BJ (cell line): Measurements from ENCODE around the gene UST. TPM values are rescaled to one million over a fixed set of nuclear protein-coding genes. Genes with fewer than 3 reads are reported as not detected.

Experiments used
- CTCF ChIA-PET: fragments of 350-600 bp; formaldehyde crosslinking; extraction: SDS; loops from one replicate; lab custom pipeline; 2021; ENCODE audit warnings: antibody characterized with exemption, inconsistent platforms; lab: Yijun Ruan, JAX
- POLR2A ChIA-PET: fragments of 300-600 bp; sonication (Branson Sonifier 250); formaldehyde crosslinking; extraction: SDS; loops from one replicate; lab custom pipeline; 2021; ENCODE audit warnings: antibody characterized with exemption; lab: Charles Lee
- DNase-seq: peaks from one replicate; pipeline ENCODE4 v3.0.0-alpha.2; 2011; ENCODE audit warnings: low read depth
- H3K27me3 ChIP-seq: 2 replicates; pipeline ENCODE4 v1.6.0; 2011; ENCODE audit warnings: low read length; ENCODE audit not compliant: control insufficient read depth, insufficient read depth
- H3K36me3 ChIP-seq: 2 replicates; pipeline ENCODE4 v1.5.1; 2011; ENCODE audit warnings: low read length; ENCODE audit not compliant: control insufficient read depth, insufficient read depth
- H3K4me3 ChIP-seq: 2 replicates; pipeline ENCODE4 v1.5.1; 2011; ENCODE audit warnings: low read depth, mild to moderate bottlenecking, control low read depth, low read length
- CTCF ChIP-seq: IDR thresholded peaks from 2 replicates; pipeline ENCODE4 v1.5.1; 2011; ENCODE audit warnings: low read depth, mild to moderate bottlenecking, control low read depth, inconsistent platforms, low read length, moderate library complexity; ENCODE audit not compliant: insufficient read depth
- polyA plus RNA-seq: library from polyadenylated mRNA; depleted of rRNA; stranded (reverse); fragments of >200 nt; gene quantifications from 2 replicates; pipeline ENCODE4 v1.2.3, GENCODE V29; 2011

UST gene
- polyA plus RNA-seq, 1 experiment, result 6.8 TPM

GRCh38 chr6:148814082-148814790 is 67.4 kb downstream of the UST start:
- Histone ChIP-seq H3K4me3 (no peak overlapping the region), H3K36me3 (no peaks in the 10 kb centered on the region), H3K27me3 (no peaks in the 10 kb centered on the region)
- ChIA-PET CTCF (no interaction called here), POLR2A (no interaction called here)
- no peak for DNase-seq
- no peak for TF ChIP-seq CTCF

GRCh38 chr6:148814869-148815268 is 68.0 kb downstream of the UST start:
- H3K36me3 ChIP-seq, result no peaks in the 10 kb centered on the region
- ChIA-PET CTCF (no interaction called here), POLR2A (no interaction called here)
- no peak for DNase-seq
- no peaks in the 10 kb centered on the region for H3K27me3 ChIP-seq
- H3K4me3 ChIP-seq, result no peak overlapping the region
- TF ChIP-seq CTCF, result no peak

GRCh38 chr6:148816117-148816516 is 69.3 kb downstream of the UST start:
- no peak for TF ChIP-seq CTCF
- no peak for DNase-seq
- ChIA-PET CTCF (no interaction called here), POLR2A (no interaction called here)
- H3K4me3 ChIP-seq, result no peak overlapping the region
- no peaks in the 10 kb centered on the region for H3K36me3 ChIP-seq
- H3K27me3 ChIP-seq, result no peaks in the 10 kb centered on the region

- no peaks in the 10 kb centered on the region for H3K27me3 ChIP-seq
- ChIA-PET CTCF (no interaction called here), POLR2A (no interaction called here)
- no peak overlapping the region for H3K4me3 ChIP-seq
- TF ChIP-seq CTCF, result no peak
- DNase-seq, result no peak
- no peaks in the 10 kb centered on the region for H3K36me3 ChIP-seq
Observed at GRCh38 chr6:148817689-148818088, 70.9 kb downstream of the UST start.

GRCh38 chr6:148818939-148819575 is 72.2 kb downstream of the UST start:
- H3K4me3 ChIP-seq, result no peak overlapping the region
- H3K27me3 ChIP-seq, result no peaks in the 10 kb centered on the region
- no peak for TF ChIP-seq CTCF
- DNase-seq, result no peak
- H3K36me3 ChIP-seq, result no peaks in the 10 kb centered on the region
- CTCF ChIA-PET, result no interaction called here
- POLR2A ChIA-PET, result no interaction called here
